ENCODE measurements around the gene SLC66A2. TPM values are rescaled to one million over a fixed set of nuclear protein-coding genes. Genes with fewer than 3 reads are reported as not detected.

Gene SLC66A2
- total and polyA plus RNA-seq, 2 donors (not counting 1 experiment from before 2014, with no cell fraction given): 44.4 to 45.1 TPM

GRCh38 chr18:79991494-79991893, 40.0 kb upstream of the SLC66A2 start:
- no peaks in the 10 kb centered on the region for H3K27me3 Mint-ChIP-seq
- no peak overlapping the region for H3K9ac ChIP-seq (ENCODE audit: low read length)

GRCh38 chr18:79989195-79989497, 37.7 kb upstream of the SLC66A2 start:
- ATAC-seq (ENCODE audit: low read depth) (no peak), DNase-seq (no peak)
- TF ChIP-seq CTCF (IDR thresholded peaks at IDR 0.05) (no peak), EZH2 (IDR thresholded peaks at IDR 0.05; ENCODE audit: borderline replicate concordance, insufficient read depth, low read depth, low read length, poor library complexity, severe bottlenecking) (no peak)
- Histone ChIP-seq H3K4me2 (replicated peaks; ENCODE audit: low read depth, low read length, poor library complexity, severe bottlenecking) (peak overlapping the region; percentile 92), H3K27ac (ENCODE audit: low read length in 2 of 2) (peak overlapping the region; percentile 87 to 94), H3K79me2 (ENCODE audit: control insufficient read depth, insufficient read depth, low read length) (peaks cover 42% of the 10 kb centered on the region), H3K4me1 (ENCODE audit: control insufficient read depth in 2 of 2, insufficient read depth in 2 of 2, low read length in 2 of 2) (peaks cover 15 to 23% of the 10 kb centered on the region in 2 donors), H4K20me1 (ENCODE audit: control insufficient read depth, insufficient read depth, low read length, poor library complexity, severe bottlenecking) (peaks cover 36% of the 10 kb centered on the region), H3K9me3 (ENCODE audit: control extremely low read depth in 1 of 3, control insufficient read depth in 2 of 3, insufficient read depth in 1 of 3, low read length in 2 of 3) (no peaks in the 10 kb centered on the region), H3K4me3 (ENCODE audit: control extremely low read depth in 1 of 5, extremely low read depth in 1 of 5, insufficient read depth in 1 of 5, low read depth in 2 of 5, low read length in 4 of 5) (peak overlapping the region; percentile 58 to 91 (median 89)), H3K27me3 (replicated peaks in 1 of 4; ENCODE audit: control extremely low read depth in 1 of 4, control insufficient read depth in 3 of 4, insufficient read depth in 4 of 4, low read length in 3 of 4) (no peaks in the 10 kb centered on the region), H3K9ac (ENCODE audit: low read length) (peak overlapping the region; percentile 89), H2AFZ (ENCODE audit: insufficient read depth, low read depth, low read length, poor library complexity, severe bottlenecking) (peak overlapping the region; percentile 94), H3K36me3 (replicated peaks in 1 of 2; ENCODE audit: control extremely low read depth in 1 of 2, control insufficient read depth in 1 of 2, extremely low read depth in 1 of 2, insufficient read depth in 2 of 2, low read length in 1 of 2) (peaks cover 0 to 10% of the 10 kb centered on the region in 2 experiments)
- Mint-ChIP-seq H3K9me3 (ENCODE audit: insufficient read depth) (no peaks in the 10 kb centered on the region), H3K27me3 (no peaks in the 10 kb centered on the region), H3K4me3 (peak overlapping the region; percentile 89), H3K4me1 (peaks cover 27% of the 10 kb centered on the region), H3K27ac (peak overlapping the region; percentile 81)
- CTCF ChIA-PET: interaction anchor here (1.4 kb wide), 1 partner anchor 38 kb away, joined by 3 read pairs; the partner anchor contains the start of gene SLC66A2
- intact Hi-C loops (cut with micrococcal nuclease): loop anchor here (10.0 kb wide), 1 partner anchor 156 kb away; no protein-coding TSS in a partner anchor
- WGBS (ENCODE audit: insufficient coverage): 68% methylated on average over 9 of the region's 14 CpGs
- POLR2A ChIA-PET: interaction anchor here (1.0 to 2.5 kb wide), 2 partner anchors 45 to 133 kb away, joined by 4 to 8 read pairs; partner anchors contain the start of gene RBFA

More at GRCh38 chr18:79991494-79991893, 40.0 kb upstream of the SLC66A2 start:
- Histone ChIP-seq H3K36me3 (replicated peaks in 1 of 2; ENCODE audit: control extremely low read depth in 1 of 2, control insufficient read depth in 1 of 2, extremely low read depth in 1 of 2, insufficient read depth in 2 of 2, low read length in 1 of 2) (peaks cover 0 to 2% of the 10 kb centered on the region in 2 experiments), H3K27me3 (replicated peaks in 1 of 4; ENCODE audit: control extremely low read depth in 1 of 4, control insufficient read depth in 3 of 4, insufficient read depth in 4 of 4, low read length in 3 of 4) (no peaks in the 10 kb centered on the region), H3K4me2 (replicated peaks; ENCODE audit: low read depth, low read length, poor library complexity, severe bottlenecking) (no peak overlapping the region), H3K4me1 (ENCODE audit: control insufficient read depth in 2 of 2, insufficient read depth in 2 of 2, low read length in 2 of 2) (peaks cover 13 to 20% of the 10 kb centered on the region in 2 donors), H3K27ac (ENCODE audit: low read length in 2 of 2) (no peak overlapping the region), H4K20me1 (ENCODE audit: control insufficient read depth, insufficient read depth, low read length, poor library complexity, severe bottlenecking) (peaks cover 14% of the 10 kb centered on the region), H3K9me3 (ENCODE audit: control extremely low read depth in 1 of 3, control insufficient read depth in 2 of 3, insufficient read depth in 1 of 3, low read length in 2 of 3) (no peaks in the 10 kb centered on the region), H3K4me3 (ENCODE audit: control extremely low read depth in 1 of 5, extremely low read depth in 1 of 5, insufficient read depth in 1 of 5, low read depth in 2 of 5, low read length in 4 of 5) (no peak overlapping the region), H3K79me2 (ENCODE audit: control insufficient read depth, insufficient read depth, low read length) (peaks cover 18% of the 10 kb centered on the region), H2AFZ (ENCODE audit: insufficient read depth, low read depth, low read length, poor library complexity, severe bottlenecking) (no peak overlapping the region)
- TF ChIP-seq CTCF (IDR thresholded peaks at IDR 0.05) (no peak), EZH2 (IDR thresholded peaks at IDR 0.05; ENCODE audit: borderline replicate concordance, insufficient read depth, low read depth, low read length, poor library complexity, severe bottlenecking) (no peak)
- intact Hi-C loops (cut with micrococcal nuclease): no loop called here
- CTCF ChIA-PET: no interaction called here
- no peak for ATAC-seq (ENCODE audit: low read depth)
- Mint-ChIP-seq H3K4me3 (no peak overlapping the region), H3K27ac (no peak overlapping the region), H3K4me1 (peaks cover 17% of the 10 kb centered on the region), H3K9me3 (ENCODE audit: insufficient read depth) (no peaks in the 10 kb centered on the region)
- no peak for DNase-seq
- WGBS (ENCODE audit: insufficient coverage): 88% methylated on average over 1 of the region's 2 CpGs
- POLR2A ChIA-PET: no interaction called here

All from B cell (primary cell).